ENCODE data around the gene KCNN4. TPM values are rescaled to one million over a fixed set of nuclear protein-coding genes. Genes with fewer than 3 reads are reported as not detected.
A peak's percentile ranks its signal among the peaks of the same experiment; 100 is the strongest.

Gene KCNN4
- total and polyA plus RNA-seq, 10 of the 15 experiments (the other 5 are each of a cell fraction or from before 2014, with no cell fraction given): 1.4 to 112 (median 77.9) TPM

GRCh38 chr19:43780706-43781525, at the start of gene KCNN4 (continued):
- TF ChIP-seq ZBTB4 (CRISPR knock-in tag; IDR thresholded peaks at IDR 0.05) (no peak), RAD51 (IDR thresholded peaks at IDR 0.05) (no peak), ZNF207 (IDR thresholded peaks at IDR 0.05; ENCODE audit: borderline replicate concordance) (no peak), YY1 (IDR thresholded peaks at IDR 0.05; ENCODE audit: low read depth, low read length) (no peak), USF1 (IDR thresholded peaks at IDR 0.05; ENCODE audit: borderline replicate concordance, extremely low read length, insufficient read depth, low read depth, low read length) (no peak), ZNF592 (IDR thresholded peaks at IDR 0.05) (no peak), RELA (IDR thresholded peaks at IDR 0.05; ENCODE audit: borderline replicate concordance, partially characterized antibody) (peak; percentile 45), BCL11A (IDR thresholded peaks at IDR 0.05; ENCODE audit: low read depth, low read length) (no peak), MEF2A (IDR thresholded peaks at IDR 0.05; ENCODE audit: insufficient read depth, low read depth, low read length) (no peak), HDAC2 (IDR thresholded peaks at IDR 0.05) (no peak), YBX1 (IDR thresholded peaks at IDR 0.05) (no peak), IKZF2 (IDR thresholded peaks at IDR 0.05) (0 out of 4 replicates have a peak, but pooled peaks of 1 of the 2 experiments have one; percentile 32), ZBED1 (IDR thresholded peaks at IDR 0.05; ENCODE audit: borderline replicate concordance) (0 out of 2 replicates have a peak, but pooled peaks have one; percentile 56), ZNF24 (IDR thresholded peaks at IDR 0.05) (no peak), MEF2B (IDR thresholded peaks at IDR 0.05; ENCODE audit: partially characterized antibody, poor library complexity, severe bottlenecking) (peak; percentile 88), GATAD2B (conservative IDR thresholded peaks at IDR 0.05; ENCODE audit: low read depth) (no peak), E4F1 (IDR thresholded peaks at IDR 0.05; ENCODE audit: borderline replicate concordance, partially characterized antibody) (no peak)
